GM12873 (cell line): Measurements from ENCODE around the gene ZNF446.

Source experiments
- CTCF ChIP-seq: IDR thresholded peaks from 2 replicates; pipeline ENCODE4 v1.5.1; 2012; ENCODE audit warnings: low read depth, mild to moderate bottlenecking, moderate library complexity, low read length, control low read depth; ENCODE audit not compliant: insufficient read depth; ENCODE audit errors: missing control alignments

Gene ZNF446

GRCh38 chr19:58480831-58481230, 4.7 kb downstream of the ZNF446 start:
- no peak for TF ChIP-seq CTCF

DNA sequence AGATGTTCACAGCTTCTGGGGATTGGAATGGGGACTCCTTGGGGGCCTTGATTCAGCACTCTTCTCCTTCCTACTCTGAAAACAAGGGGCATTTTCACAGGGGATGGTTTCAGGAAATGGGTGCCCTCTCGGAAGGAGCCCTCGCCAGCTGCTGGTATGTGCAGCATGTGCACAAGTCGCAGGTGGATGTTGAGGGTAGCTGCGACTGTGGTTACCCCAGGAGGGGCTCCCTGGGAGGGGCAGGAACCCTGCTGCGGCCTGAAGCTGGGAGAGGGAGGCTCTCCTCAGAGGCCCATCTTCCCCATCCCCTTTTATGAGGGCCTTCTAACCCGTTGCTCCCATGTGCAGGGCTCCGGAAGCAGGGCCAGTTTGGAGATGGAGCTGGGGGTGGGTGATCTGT, 6.2 kb downstream of the ZNF446 start:
- no peak for TF ChIP-seq CTCF

DNA sequence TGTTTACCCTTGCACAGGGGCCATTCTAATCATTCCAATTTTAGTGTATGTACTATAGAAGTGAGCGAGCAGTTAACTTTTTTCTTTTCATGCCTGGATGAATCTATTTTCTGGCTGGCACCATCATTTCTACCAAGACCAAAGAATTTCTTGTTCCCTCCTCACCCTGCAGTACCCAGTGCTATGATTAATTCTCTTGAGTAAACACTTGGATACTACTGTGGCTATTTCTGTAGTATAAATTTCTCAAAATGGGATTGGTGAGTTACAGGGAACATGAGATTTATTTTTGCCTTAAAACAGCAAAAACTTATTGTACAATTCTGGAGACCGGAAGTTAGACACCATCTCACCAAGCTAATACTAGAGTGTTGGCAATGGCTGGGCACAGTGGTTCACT, 7.6 kb downstream of the ZNF446 start:
- TF ChIP-seq CTCF = no peak

- TF ChIP-seq CTCF = peak; percentile 36
Measured at GRCh38 chr19:58484349-58484748, 8.2 kb downstream of the ZNF446 start.

GRCh38 chr19:58491393-58491792, 15.2 kb downstream of the ZNF446 start:
- no peak for TF ChIP-seq CTCF

DNA sequence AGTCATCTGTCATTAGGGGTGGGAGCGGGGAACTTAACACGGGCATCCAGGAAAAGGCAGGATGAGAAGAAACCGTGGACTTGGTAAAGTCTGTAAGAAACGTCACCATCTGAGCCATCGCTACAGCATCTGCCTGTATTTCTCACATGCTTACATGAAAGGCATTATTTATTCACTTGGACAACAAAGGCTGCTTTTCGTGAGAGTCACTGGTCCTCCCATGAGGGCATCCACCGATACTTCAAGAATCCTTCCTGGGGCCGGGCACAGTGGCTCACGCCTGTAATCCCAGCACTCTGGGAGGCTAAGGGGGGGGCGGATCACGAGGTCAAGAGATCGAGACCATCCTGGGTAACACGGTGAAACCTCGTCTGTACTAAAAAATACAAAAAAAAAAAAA, 16.1 kb downstream of the ZNF446 start:
- TF ChIP-seq CTCF = no peak

- no peak for TF ChIP-seq CTCF
Measured at GRCh38 chr19:58497634-58498170, 21.6 kb downstream of the ZNF446 start.
